HG03039 (cell line): Measurements from ENCODE around the gene MS4A15.
"Not testable (repeated sequence)": the region's sequence is repeated elsewhere in the genome, so short reads cannot be mapped to it uniquely, and the experiment has no call there.

Source experiments
- ATAC-seq: cut with Tn5 transposase; IDR thresholded peaks from one replicate; pipeline ENCODE4 v1.9.1; 2021; ENCODE audit warnings: mild to moderate bottlenecking, moderate library complexity; ENCODE audit not compliant: unreplicated experiment

Gene MS4A15

GRCh38 chr11:60798631-60799030 lies 42.0 kb downstream of the MS4A15 start:
- no peak for ATAC-seq

- no peak for ATAC-seq
Observed at GRCh38 chr11:60801194-60801593, 44.5 kb downstream of the MS4A15 start.

GRCh38 chr11:60803273-60803936 lies 46.7 kb downstream of the MS4A15 start:
- no peak for ATAC-seq

GRCh38 chr11:60809249-60809648 lies 52.6 kb downstream of the MS4A15 start:
- ATAC-seq, result no peak

GRCh38 chr11:60809691-60810090 lies 53.0 kb downstream of the MS4A15 start:
- no peak for ATAC-seq

GRCh38 chr11:60810151-60810550 lies 53.5 kb downstream of the MS4A15 start:
- ATAC-seq, result no peak

- ATAC-seq, result no peak
Observed at GRCh38 chr11:60810569-60810968, 53.9 kb downstream of the MS4A15 start.

- ATAC-seq, result no peak
Observed at GRCh38 chr11:60813324-60813723, 56.7 kb downstream of the MS4A15 start.

GRCh38 chr11:60814112-60814511 lies 57.4 kb downstream of the MS4A15 start:
- ATAC-seq, result no peak

GRCh38 chr11:60816590-60817157 lies 60.0 kb downstream of the MS4A15 start:
- no peak for ATAC-seq

- ATAC-seq, result no peak
Observed at GRCh38 chr11:60818057-60818456, 61.4 kb downstream of the MS4A15 start.

- no peak for ATAC-seq
Observed at GRCh38 chr11:60821827-60822599, 65.3 kb downstream of the MS4A15 start.

GRCh38 chr11:60823745-60824306 lies 67.2 kb downstream of the MS4A15 start:
- ATAC-seq, result not testable (repeated sequence)

- no peak for ATAC-seq
Observed at GRCh38 chr11:60825118-60825517, 68.5 kb downstream of the MS4A15 start.

GRCh38 chr11:60825790-60826189 lies 69.1 kb downstream of the MS4A15 start:
- ATAC-seq, result no peak
